Small intestine (tissue), 7 donors: Measurements from ENCODE around the gene MCF2L. TPM values are rescaled to one million over a fixed set of nuclear protein-coding genes. Genes with fewer than 3 reads are reported as not detected.
"Not testable (repeated sequence)": the region's sequence is repeated elsewhere in the genome, so short reads cannot be mapped to it uniquely, and the experiment has no call there.

Source experiments
- DNase-seq, 2 donors: peaks; one replicate each; pipeline versions ENCODE4 v3.0.0 to v3.0.0-alpha.2; 2013
- FAIRE-seq: peaks from 2 replicates; lab custom pipeline; 2012; peaks lifted over from hg19 to GRCh38; lab: Jason Lieb, UNC
- H3K27ac ChIP-seq, 3 donors: one replicate each; pipeline ENCODE4 v1.5.1; 2013; ENCODE audit warnings: low read length in 2 of 3, mild to moderate bottlenecking in 2 of 3, control low read depth in 1 of 3, inconsistent platforms in 1 of 3, low read depth in 1 of 3, moderate library complexity in 1 of 3
- H3K27me3 ChIP-seq, 3 donors: one replicate each; pipeline ENCODE4 v1.6.1; 2013; ENCODE audit warnings: low read length in 3 of 3, inconsistent platforms in 1 of 3; ENCODE audit not compliant: control insufficient read depth in 3 of 3, insufficient read depth in 3 of 3
- H3K36me3 ChIP-seq, 3 donors: one replicate each; pipeline ENCODE4 v1.6.1; 2013; ENCODE audit warnings: low read length in 3 of 3, inconsistent platforms in 1 of 3, low read depth in 1 of 3, mild to moderate bottlenecking in 1 of 3, moderate library complexity in 1 of 3; ENCODE audit not compliant: control insufficient read depth in 3 of 3, insufficient read depth in 2 of 3
- H3K4me1 ChIP-seq, 3 donors: one replicate each; pipeline ENCODE4 v1.6.1; 2013; ENCODE audit warnings: low read length in 2 of 3, inconsistent platforms in 1 of 3, low read depth in 1 of 3, mild to moderate bottlenecking in 1 of 3, moderate library complexity in 1 of 3; ENCODE audit not compliant: control insufficient read depth in 3 of 3, insufficient read depth in 2 of 3
- H3K4me3 ChIP-seq, 3 donors: one replicate each; pipeline ENCODE4 v1.5.1; 2013; ENCODE audit warnings: low read length in 3 of 3, control low read depth in 1 of 3, inconsistent platforms in 1 of 3, low read depth in 1 of 3, mild to moderate bottlenecking in 1 of 3, moderate library complexity in 1 of 3
- H3K9me3 ChIP-seq, 2 donors: one replicate each; pipeline ENCODE4 v1.6.1; 2013; ENCODE audit warnings: low read depth in 1 of 2, low read length in 1 of 2; ENCODE audit not compliant: control insufficient read depth in 2 of 2, insufficient read depth in 1 of 2
- WGBS, 3 donors: extraction: QIAGEN DNeasy Blood & Tissue Kit; methylation state at CpG; one replicate each; pipeline ENCODE4 v1.1.7; 2013; 5-methylcytosine and 5-hydroxymethylcytosine counted together
- polyA plus RNA-seq, 4 donors: library from polyadenylated mRNA; stranded (reverse) in 3 of 4; unstranded in 1 of 4; fragments of 200-250 nt in 3 of 4; fragments of 120-200 nt in 1 of 4; gene quantifications; one replicate each; pipeline versions ENCODE4 v1.2.1 to v1.2.3, GENCODE V29; 2013
- donor health status: healthy with polysubstance abuse.
- donor health status: control.
- donor health status: control.
- donor health status: Bipolar disorder and iron deficiency.
- donor health status: healthy.

The MCF2L gene
- polyA plus RNA-seq, 4 donors: 12.2 to 37.1 (median 22.0) TPM

DNA sequence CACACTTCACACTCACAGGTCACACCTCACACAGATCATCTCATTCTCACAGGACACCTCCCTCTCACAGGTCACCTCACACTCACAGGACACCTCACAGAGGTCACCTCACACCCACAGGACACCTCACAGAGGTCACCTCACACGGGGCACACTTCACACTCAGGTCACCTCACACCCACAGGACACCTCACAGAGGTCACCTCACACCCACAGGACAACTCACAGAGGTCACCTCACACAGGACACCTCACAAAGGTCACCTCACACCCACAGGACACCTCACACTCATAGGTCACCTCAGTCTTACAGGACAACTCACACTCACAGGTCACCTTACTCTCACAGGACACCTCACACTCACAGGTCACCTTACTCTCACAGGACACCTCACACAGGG, 143.5 kb downstream of the MCF2L start:
- peaks cover 6 to 21% (median 8%) of the 10 kb centered on the region in 3 donors for H3K27me3 ChIP-seq
- H3K4me3 ChIP-seq, H3K4me1 ChIP-seq, H3K9me3 ChIP-seq, DNase-seq, H3K27ac ChIP-seq, FAIRE-seq: not testable (repeated sequence)
- 33 to 71% (median 53%) methylated on average over 1 of the region's 1 CpG for WGBS, 3 donors
- H3K36me3 ChIP-seq: peaks cover 0 to 13% (median 0%) of the 10 kb centered on the region in 3 donors

DNA sequence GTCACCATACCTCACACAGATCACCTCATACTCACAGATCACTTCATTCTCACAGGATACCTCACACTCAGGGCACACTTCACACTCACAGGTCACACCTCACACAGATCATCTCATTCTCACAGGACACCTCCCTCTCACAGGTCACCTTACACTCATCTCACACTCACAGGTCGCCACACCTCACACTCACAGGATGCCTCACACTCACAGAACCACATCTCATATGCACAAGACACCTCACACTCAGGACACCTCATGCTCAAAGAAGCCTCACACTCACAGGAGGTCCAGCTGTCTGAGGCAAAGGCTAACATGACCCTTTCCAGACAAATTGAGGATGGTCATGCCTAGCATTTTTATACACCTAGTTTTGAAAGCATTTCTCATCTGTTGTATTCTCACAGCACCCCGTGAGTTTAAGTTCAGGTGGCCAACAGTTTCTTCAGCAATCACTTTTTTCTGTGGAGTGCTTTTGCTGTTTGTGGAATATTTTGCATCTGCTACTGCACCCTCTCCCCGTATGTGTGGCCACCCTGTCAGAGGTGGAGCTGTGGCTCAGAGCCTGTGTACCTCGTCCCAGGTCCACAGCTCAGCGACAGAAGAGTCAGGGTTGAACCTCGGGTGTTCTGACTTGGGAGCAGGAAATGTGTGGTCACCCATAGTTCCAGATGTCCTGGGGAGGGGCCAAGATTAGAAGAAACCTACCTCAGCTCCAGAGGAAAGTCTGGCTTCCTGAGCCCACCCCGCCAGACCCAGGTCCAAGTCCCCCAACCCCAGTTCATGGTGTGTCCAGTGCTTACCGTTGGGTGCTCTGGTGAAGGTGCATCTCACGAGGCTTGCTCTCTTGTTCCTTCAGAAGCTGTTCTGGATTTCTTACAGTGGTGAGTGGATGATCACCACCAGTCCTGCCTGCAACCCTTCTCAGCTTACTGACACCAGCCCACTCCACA, 144.2 kb downstream of the MCF2L start:
- 33 to 55% (median 38%) methylated on average over 9 of the region's 9 CpGs for WGBS, 3 donors
- peaks cover 0 to 7% of the 10 kb centered on the region in 2 donors for H3K9me3 ChIP-seq
- no peak overlapping the region for H3K27ac ChIP-seq
- H3K27me3 ChIP-seq: peaks cover 6 to 21% (median 8%) of the 10 kb centered on the region in 3 donors
- FAIRE-seq (no peak), DNase-seq (no peak)
- H3K4me1 ChIP-seq: no peaks in the 10 kb centered on the region
- H3K36me3 ChIP-seq: peaks cover 0 to 19% (median 0%) of the 10 kb centered on the region in 3 donors
- no peak overlapping the region for H3K4me3 ChIP-seq

DNA sequence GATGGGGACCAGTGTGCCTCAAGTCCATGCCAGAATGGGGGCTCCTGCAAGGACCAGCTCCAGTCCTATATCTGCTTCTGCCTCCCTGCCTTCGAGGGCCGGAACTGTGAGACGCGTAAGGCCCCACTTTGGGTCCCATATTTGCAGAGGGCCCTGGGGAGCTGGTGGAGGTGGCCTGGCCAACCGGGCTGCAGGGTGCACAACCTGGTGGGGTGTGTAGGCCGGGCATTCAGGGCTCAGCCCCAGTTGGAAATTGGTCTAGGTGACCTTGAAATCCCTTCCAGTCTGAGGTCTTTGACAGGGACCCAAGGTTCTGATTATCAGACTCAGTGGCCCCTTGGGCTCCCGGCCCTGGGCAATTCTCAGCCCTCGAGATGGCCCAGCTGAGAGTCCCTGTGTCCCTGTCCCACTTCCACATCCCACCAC, 144.8 kb downstream of the MCF2L start:
- H3K9me3 ChIP-seq: peaks cover 0 to 5% of the 10 kb centered on the region in 2 donors
- DNase-seq: no peak
- H3K27ac ChIP-seq: no peak overlapping the region
- no peak for FAIRE-seq
- no peaks in the 10 kb centered on the region for H3K4me1 ChIP-seq
- WGBS, 3 donors: 87 to 89% (median 88%) methylated on average over 8 of the region's 8 CpGs
- H3K27me3 ChIP-seq: peaks cover 6 to 21% (median 8%) of the 10 kb centered on the region in 3 donors
- no peak overlapping the region for H3K4me3 ChIP-seq
- peaks cover 0 to 23% (median 0%) of the 10 kb centered on the region in 3 donors for H3K36me3 ChIP-seq

DNA sequence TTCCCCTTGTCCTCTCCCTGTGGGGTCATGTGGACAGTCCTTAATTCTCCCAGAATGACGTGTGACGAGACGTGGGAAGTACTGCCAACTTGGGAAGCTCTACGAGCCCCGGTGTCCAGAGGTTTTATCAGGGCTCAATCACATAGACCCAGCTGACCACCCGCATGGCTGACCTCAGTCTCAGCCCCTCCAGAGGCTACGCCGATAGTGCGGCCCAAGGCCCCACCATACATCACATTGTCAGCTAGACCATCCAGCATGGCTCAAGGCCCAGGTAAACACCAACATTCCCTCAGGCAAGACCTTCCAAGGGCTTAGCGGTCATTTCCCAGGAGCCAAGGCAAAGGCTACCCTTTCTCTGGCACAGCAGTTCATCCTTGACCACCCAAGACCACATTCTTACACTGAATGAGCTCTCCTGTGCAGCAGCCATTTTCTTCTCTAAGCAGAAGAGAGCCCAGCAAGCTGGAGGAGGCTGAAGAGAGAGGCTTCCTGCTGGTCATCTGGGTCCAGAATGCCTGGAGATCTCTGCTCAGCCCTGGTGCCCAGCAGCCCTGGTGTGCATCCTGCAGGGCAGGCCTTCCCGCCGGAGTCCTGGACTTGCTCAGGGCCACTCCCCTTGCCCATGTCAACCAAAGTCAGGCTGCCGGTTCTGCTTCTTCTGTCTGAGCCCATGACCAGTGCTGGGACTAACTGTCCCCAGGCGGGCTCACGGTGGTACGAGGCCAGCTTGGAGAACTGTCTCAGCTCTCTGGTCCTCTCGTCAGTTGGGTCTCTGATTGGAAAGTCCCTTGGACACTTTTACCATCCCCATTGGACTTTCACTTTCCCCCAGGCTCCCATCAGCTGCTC, 145.7 kb downstream of the MCF2L start:
- no peak for DNase-seq
- FAIRE-seq: no peak
- no peak overlapping the region for H3K27ac ChIP-seq
- H3K9me3 ChIP-seq: no peaks in the 10 kb centered on the region
- H3K27me3 ChIP-seq: peaks cover 6 to 12% (median 8%) of the 10 kb centered on the region in 3 donors
- peaks cover 0 to 23% (median 0%) of the 10 kb centered on the region in 3 donors for H3K36me3 ChIP-seq
- H3K4me1 ChIP-seq: no peaks in the 10 kb centered on the region
- H3K4me3 ChIP-seq: no peak overlapping the region
- 87 to 90% (median 87%) methylated on average over 17 of the region's 17 CpGs for WGBS, 3 donors

DNA sequence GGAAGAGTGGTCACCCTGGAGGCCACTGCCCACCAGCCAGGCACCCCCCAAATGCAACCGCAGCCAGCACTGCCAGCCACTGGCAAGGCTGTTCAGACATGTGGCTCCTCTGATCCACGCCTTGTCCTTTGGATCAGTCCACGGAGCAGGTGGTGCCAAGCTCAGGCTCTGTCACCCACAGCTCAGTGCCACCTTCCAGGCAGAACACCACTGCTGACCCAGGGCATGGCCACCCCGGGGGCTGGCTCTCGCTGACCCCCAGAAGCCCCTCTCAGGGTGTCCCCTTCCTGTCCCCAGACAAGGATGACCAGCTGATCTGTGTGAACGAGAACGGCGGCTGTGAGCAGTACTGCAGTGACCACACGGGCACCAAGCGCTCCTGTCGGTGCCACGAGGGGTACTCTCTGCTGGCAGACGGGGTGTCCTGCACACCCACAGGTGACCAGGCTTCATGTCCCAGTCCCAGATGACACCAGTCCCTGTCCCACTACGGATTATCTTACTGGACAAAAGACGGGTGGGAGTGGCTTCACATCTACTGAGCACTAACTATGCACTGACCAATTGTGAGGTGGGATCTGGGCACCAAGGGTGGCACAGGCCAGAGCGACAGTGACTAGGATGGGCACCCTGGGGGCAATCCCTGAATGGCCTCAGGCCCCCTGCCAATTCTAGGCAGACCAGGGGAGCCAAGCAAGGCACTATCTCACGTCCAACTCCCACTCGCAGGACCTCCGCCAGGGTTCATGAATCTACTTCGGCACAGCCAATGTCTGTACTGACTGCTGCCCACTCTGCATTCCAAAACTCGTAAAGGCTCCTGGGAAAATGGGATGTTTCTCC, 146.6 kb downstream of the MCF2L start:
- H3K4me3 ChIP-seq: no peak overlapping the region
- DNase-seq (no peak), FAIRE-seq (no peak)
- peaks cover 0 to 23% (median 0%) of the 10 kb centered on the region in 3 donors for H3K36me3 ChIP-seq
- peaks cover 5 to 6% (median 6%) of the 10 kb centered on the region in 3 donors for H3K27me3 ChIP-seq
- WGBS, 3 donors: 76 to 83% (median 80%) methylated on average over 21 of the region's 21 CpGs
- no peaks in the 10 kb centered on the region for H3K4me1 ChIP-seq
- no peaks in the 10 kb centered on the region for H3K9me3 ChIP-seq
- H3K27ac ChIP-seq: no peak overlapping the region

DNA sequence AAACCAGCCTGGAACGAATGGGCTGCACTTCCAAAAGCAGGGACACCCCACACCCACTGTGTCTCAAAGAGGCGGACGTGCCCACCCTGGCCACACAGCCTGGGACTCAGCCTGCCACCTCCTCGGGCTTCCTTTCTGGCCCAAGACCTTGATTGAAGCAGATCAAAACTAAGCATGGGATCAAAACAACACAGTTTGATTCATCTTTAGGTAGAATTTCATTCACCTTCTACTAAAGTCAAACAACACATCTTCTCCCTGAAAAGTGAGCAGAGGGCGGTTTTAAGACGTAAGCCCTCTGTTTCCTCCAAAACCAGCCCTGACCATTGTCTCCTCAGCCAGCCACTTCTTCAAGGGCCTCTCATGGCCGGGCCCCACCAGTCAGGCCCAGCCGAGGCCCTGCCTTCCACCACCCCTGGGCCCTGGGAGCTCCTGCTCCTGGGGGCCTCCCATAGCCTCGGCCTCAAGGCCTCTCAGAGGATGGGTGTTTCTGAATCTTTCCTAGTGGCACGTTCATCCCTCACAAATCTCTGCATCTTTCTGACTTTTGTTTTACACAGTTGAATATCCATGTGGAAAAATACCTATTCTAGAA, 147.3 kb downstream of the MCF2L start:
- Histone ChIP-seq H3K4me1 (no peaks in the 10 kb centered on the region), H3K4me3 (no peak overlapping the region), H3K27ac (no peak overlapping the region), H3K27me3 (peaks cover 0 to 2% (median 0%) of the 10 kb centered on the region in 3 donors), H3K9me3 (no peaks in the 10 kb centered on the region), H3K36me3 (peaks cover 0 to 23% (median 0%) of the 10 kb centered on the region in 3 donors)
- no peak for FAIRE-seq
- WGBS, 3 donors: 78 to 86% (median 79%) methylated on average over 10 of the region's 10 CpGs
- DNase-seq: no peak

DNA sequence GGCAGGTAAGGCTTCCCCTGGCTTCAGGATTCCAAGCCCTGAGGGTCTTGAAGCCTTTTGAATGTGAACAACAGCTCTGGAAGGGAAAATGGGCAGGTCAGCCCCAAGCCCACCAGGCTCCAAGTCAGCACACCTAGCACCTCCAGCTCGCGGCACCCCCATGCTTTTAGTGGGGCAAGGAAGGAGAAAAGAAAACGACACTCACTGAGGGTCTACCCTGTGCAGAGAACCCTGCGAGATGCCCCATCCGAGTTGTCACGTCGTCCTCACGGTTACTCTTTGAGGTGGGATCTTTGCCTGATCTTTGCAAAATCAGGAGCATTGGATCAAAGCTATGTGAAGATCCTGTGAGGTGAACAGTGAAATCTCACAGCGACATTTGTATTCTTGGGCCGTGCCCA, 147.9 kb downstream of the MCF2L start:
- no peak for FAIRE-seq
- WGBS, 3 donors: 84 to 92% (median 88%) methylated on average over 10 of the region's 10 CpGs
- H3K4me3 ChIP-seq: no peak overlapping the region

More for the DNA sequence above, 147.9 kb downstream of the MCF2L start:
- Histone ChIP-seq H3K27ac (no peak overlapping the region), H3K9me3 (no peaks in the 10 kb centered on the region), H3K4me1 (peaks cover 0 to under 1% (median 0%) of the 10 kb centered on the region in 3 donors), H3K36me3 (peaks cover 0 to 23% (median 0%) of the 10 kb centered on the region in 3 donors), H3K27me3 (peaks cover 0 to under 1% (median 0%) of the 10 kb centered on the region in 3 donors)
- no peak for DNase-seq
